ENCODE data around the gene RBM3. TPM values are rescaled to one million over a fixed set of nuclear protein-coding genes. Genes with fewer than 3 reads are reported as not detected.

The RBM3 gene
- total RNA-seq, 1 donor from 2014 or later: 285 TPM

GRCh38 chrX:48569958-48570357, 4.3 kb upstream of the RBM3 start:
- DNase-seq (ENCODE audit: low read depth): no peak
- Histone ChIP-seq H3K4me3 (ENCODE audit: low read depth, low read length) (no peak overlapping the region), H3K27me3 (ENCODE audit: control insufficient read depth, insufficient read depth, low read length) (no peaks in the 10 kb centered on the region), H3K36me3 (ENCODE audit: control insufficient read depth, insufficient read depth, low read length) (no peaks in the 10 kb centered on the region)
- TF ChIP-seq CTCF (IDR thresholded peaks at IDR 0.05; ENCODE audit: insufficient read depth, low read length, poor library complexity, severe bottlenecking): no peak

GRCh38 chrX:48573690-48574269, 504 bp upstream of the RBM3 start:
- no peaks in the 10 kb centered on the region for H3K36me3 ChIP-seq (ENCODE audit: control insufficient read depth, insufficient read depth, low read length)
- no peak for DNase-seq (ENCODE audit: low read depth)
- TF ChIP-seq CTCF (IDR thresholded peaks at IDR 0.05; ENCODE audit: insufficient read depth, low read length, poor library complexity, severe bottlenecking): no peak
- peak overlapping the region; percentile 67 for H3K4me3 ChIP-seq (ENCODE audit: low read depth, low read length)
- no peaks in the 10 kb centered on the region for H3K27me3 ChIP-seq (ENCODE audit: control insufficient read depth, insufficient read depth, low read length)

GRCh38 chrX:48575642-48576041, 1.4 kb downstream of the RBM3 start:
- peak overlapping the region; percentile 67 for H3K4me3 ChIP-seq (ENCODE audit: low read depth, low read length)
- no peak for DNase-seq (ENCODE audit: low read depth)
- H3K27me3 ChIP-seq (ENCODE audit: control insufficient read depth, insufficient read depth, low read length): no peaks in the 10 kb centered on the region
- TF ChIP-seq CTCF (IDR thresholded peaks at IDR 0.05; ENCODE audit: insufficient read depth, low read length, poor library complexity, severe bottlenecking): no peak
- H3K36me3 ChIP-seq (ENCODE audit: control insufficient read depth, insufficient read depth, low read length): no peaks in the 10 kb centered on the region

GRCh38 chrX:48576108-48576507, 1.8 kb downstream of the RBM3 start:
- no peak for DNase-seq (ENCODE audit: low read depth)
- Histone ChIP-seq H3K27me3 (ENCODE audit: control insufficient read depth, insufficient read depth, low read length) (no peaks in the 10 kb centered on the region), H3K4me3 (ENCODE audit: low read depth, low read length) (peak overlapping the region; percentile 67), H3K36me3 (ENCODE audit: control insufficient read depth, insufficient read depth, low read length) (no peaks in the 10 kb centered on the region)
- TF ChIP-seq CTCF (IDR thresholded peaks at IDR 0.05; ENCODE audit: insufficient read depth, low read length, poor library complexity, severe bottlenecking): no peak

GRCh38 chrX:48578661-48579128, 4.4 kb downstream of the RBM3 start:
- no peak for DNase-seq (ENCODE audit: low read depth)
- Histone ChIP-seq H3K4me3 (ENCODE audit: low read depth, low read length) (no peak overlapping the region), H3K27me3 (ENCODE audit: control insufficient read depth, insufficient read depth, low read length) (no peaks in the 10 kb centered on the region), H3K36me3 (ENCODE audit: control insufficient read depth, insufficient read depth, low read length) (no peaks in the 10 kb centered on the region)
- no peak for TF ChIP-seq CTCF (IDR thresholded peaks at IDR 0.05; ENCODE audit: insufficient read depth, low read length, poor library complexity, severe bottlenecking)

GRCh38 chrX:48579259-48579658, 5.0 kb downstream of the RBM3 start:
- DNase-seq (ENCODE audit: low read depth): no peak
- no peak for TF ChIP-seq CTCF (IDR thresholded peaks at IDR 0.05; ENCODE audit: insufficient read depth, low read length, poor library complexity, severe bottlenecking)
- Histone ChIP-seq H3K27me3 (ENCODE audit: control insufficient read depth, insufficient read depth, low read length) (no peaks in the 10 kb centered on the region), H3K36me3 (ENCODE audit: control insufficient read depth, insufficient read depth, low read length) (no peaks in the 10 kb centered on the region), H3K4me3 (ENCODE audit: low read depth, low read length) (no peak overlapping the region)
